ENCODE data around the gene SUFU.

DNA sequence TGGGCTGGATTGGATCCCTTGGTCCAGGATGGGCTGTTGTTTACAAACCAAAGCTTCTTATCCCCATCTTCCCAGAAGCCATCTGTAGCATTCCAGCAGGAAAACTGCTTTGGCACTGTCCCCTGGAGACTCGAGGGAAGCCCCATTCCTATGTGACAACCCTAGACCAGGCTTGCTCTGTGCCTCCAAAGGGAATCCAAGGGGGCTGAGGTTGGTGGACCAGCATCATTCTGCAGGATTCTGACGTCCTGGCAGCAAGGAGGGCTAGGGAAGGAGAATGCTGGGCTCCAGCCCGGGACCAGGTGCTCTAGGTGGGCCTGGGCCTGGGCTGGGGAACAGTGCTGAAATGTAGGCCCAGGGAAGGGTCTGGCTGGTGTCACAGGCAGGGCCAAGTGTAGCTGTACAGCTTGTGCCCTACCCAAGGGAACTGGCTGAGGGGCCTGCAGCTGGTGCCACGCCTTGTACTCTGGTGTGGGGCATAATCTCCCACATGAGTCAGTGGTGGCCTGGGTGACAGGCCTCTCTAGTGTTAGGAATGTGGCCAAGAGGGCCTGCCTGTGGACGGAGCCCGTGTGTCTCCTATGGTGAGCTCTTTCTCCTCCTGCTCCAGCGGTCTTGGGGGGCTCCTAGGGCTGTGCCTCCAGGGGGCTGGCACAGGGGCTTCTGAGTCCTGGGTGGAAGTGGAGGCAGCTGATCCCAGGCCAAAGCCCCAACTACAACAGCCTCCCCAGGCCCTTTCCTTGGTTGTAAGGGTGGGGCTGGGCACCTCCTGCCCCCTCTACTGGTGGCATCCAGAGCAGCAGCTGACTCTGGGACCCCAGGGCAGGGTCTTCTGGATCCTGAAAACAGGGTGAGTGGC lies 165.7 kb downstream of the SUFU start:
- TF ChIP-seq, protein P1, sequence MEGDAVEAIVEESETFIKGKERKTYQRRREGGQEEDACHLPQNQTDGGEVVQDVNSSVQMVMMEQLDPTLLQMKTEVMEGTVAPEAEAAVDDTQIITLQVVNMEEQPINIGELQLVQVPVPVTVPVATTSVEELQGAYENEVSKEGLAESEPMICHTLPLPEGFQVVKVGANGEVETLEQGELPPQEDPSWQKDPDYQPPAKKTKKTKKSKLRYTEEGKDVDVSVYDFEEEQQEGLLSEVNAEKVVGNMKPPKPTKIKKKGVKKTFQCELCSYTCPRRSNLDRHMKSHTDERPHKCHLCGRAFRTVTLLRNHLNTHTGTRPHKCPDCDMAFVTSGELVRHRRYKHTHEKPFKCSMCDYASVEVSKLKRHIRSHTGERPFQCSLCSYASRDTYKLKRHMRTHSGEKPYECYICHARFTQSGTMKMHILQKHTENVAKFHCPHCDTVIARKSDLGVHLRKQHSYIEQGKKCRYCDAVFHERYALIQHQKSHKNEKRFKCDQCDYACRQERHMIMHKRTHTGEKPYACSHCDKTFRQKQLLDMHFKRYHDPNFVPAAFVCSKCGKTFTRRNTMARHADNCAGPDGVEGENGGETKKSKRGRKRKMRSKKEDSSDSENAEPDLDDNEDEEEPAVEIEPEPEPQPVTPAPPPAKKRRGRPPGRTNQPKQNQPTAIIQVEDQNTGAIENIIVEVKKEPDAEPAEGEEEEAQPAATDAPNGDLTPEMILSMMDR (IDR thresholded peaks at IDR 0.05 in 8 of 11, conservative IDR thresholded peaks at IDR 0.05 in 3 of 11), result peak in 6 of 11 experiments; percentile 5 to 63 (median 47)
- TF ChIP-seq POLR2A (IDR thresholded peaks at IDR 0.05) (no peak), POLR2AphosphoS5 (IDR thresholded peaks at IDR 0.05) (peak in 2 of 3 donors; percentile 35 to 40)

Data from spleen (tissue), 7 donors.